GM23338 (cell line): ENCODE measurements around the gene SLC41A3. TPM values are rescaled to one million over a fixed set of nuclear protein-coding genes. Genes with fewer than 3 reads are reported as not detected.
"Not testable (repeated sequence)": the region's sequence is repeated elsewhere in the genome, so short reads cannot be mapped to it uniquely, and the experiment has no call there.

Experiments
- ATAC-seq: fragments of 200-7000 bp; cut with Tn5 transposase; 3 replicates; pipeline ENCODE4 v1.9.1; 2020
- DNase-seq: peaks from one replicate; pipeline ENCODE4 v3.0.0-alpha.2; 2015; ENCODE audit warnings: low spot score
- H2AFZ ChIP-seq: fragments of 200-600 bp; sonication (generic); 2 replicates; pipeline ENCODE4 v1.8.0; 2016; ENCODE audit warnings: antibody characterized with exemption, mild to moderate bottlenecking, moderate library complexity
- H3F3A ChIP-seq: fragments of 200-600 bp; sonication (generic); replicated peaks from 2 replicates; pipeline ENCODE4 v1.8.0; 2017; ENCODE audit warnings: antibody characterized with exemption, mixed run types, low read depth
- H3K27ac ChIP-seq: fragments of 200-600 bp; sonication (generic); 2 replicates; pipeline ENCODE4 v1.6.1; 2016; ENCODE audit warnings: low read depth
- H3K27me3 ChIP-seq: fragments of 200-600 bp; sonication (generic); 2 replicates; pipeline ENCODE4 v1.8.0; 2016; ENCODE audit warnings: mild to moderate bottlenecking, mixed run types, moderate library complexity; ENCODE audit not compliant: insufficient read depth
- H3K36me3 ChIP-seq: fragments of 200-600 bp; sonication (generic); 2 replicates; pipeline ENCODE4 v1.8.0; 2016; ENCODE audit warnings: mild to moderate bottlenecking; ENCODE audit not compliant: insufficient read depth
- H3K4me1 ChIP-seq: fragments of 200-600 bp; sonication (generic); 2 replicates; pipeline ENCODE4 v1.8.0; 2016; ENCODE audit warnings: mild to moderate bottlenecking, moderate library complexity; ENCODE audit not compliant: insufficient read depth
- H3K4me2 ChIP-seq: fragments of 200-600 bp; sonication (generic); 2 replicates; pipeline ENCODE4 v1.7.1; 2017; ENCODE audit warnings: mixed run types
- H3K4me3 ChIP-seq: fragments of 200-600 bp; sonication (generic); 2 replicates; pipeline ENCODE4 v1.6.1; 2016; ENCODE audit warnings: mixed run types
- H3K79me2 ChIP-seq: fragments of 200-600 bp; sonication (generic); replicated peaks from 2 replicates; pipeline ENCODE4 v1.8.0; 2017; ENCODE audit warnings: mild to moderate bottlenecking; ENCODE audit not compliant: insufficient read depth
- H3K9me2 ChIP-seq: fragments of 200-600 bp; sonication (generic); 2 replicates; pipeline ENCODE4 v1.8.0; 2017; ENCODE audit not compliant: insufficient read depth
- H4K20me1 ChIP-seq: fragments of 200-600 bp; sonication (generic); replicated peaks from 2 replicates; pipeline ENCODE4 v1.8.0; 2017; ENCODE audit warnings: mild to moderate bottlenecking; ENCODE audit not compliant: insufficient read depth
- H3K27ac Mint-ChIP-seq: 2 replicates; pipeline ENCODE4 v1.8.0; 2020; ENCODE audit warnings: inconsistent platforms, mild to moderate bottlenecking, moderate library complexity, mixed read lengths
- H3K27me3 Mint-ChIP-seq: 3 replicates; pipeline ENCODE4 v1.8.0; 2022; ENCODE audit warnings: low read depth, mild to moderate bottlenecking, moderate library complexity, mixed read lengths, inconsistent platforms; ENCODE audit not compliant: insufficient read depth, poor library complexity
- H3K36me3 Mint-ChIP-seq: 3 replicates; pipeline ENCODE4 v1.8.0; 2021; ENCODE audit warnings: low read depth, mild to moderate bottlenecking, inconsistent platforms, moderate library complexity, mixed read lengths
- H3K4me1 Mint-ChIP-seq: 3 replicates; pipeline ENCODE4 v1.8.0; 2020; ENCODE audit warnings: mild to moderate bottlenecking, inconsistent platforms, mixed read lengths
- H3K4me3 Mint-ChIP-seq: 3 replicates; pipeline ENCODE4 v1.8.0; 2021; ENCODE audit warnings: moderate library complexity, mild to moderate bottlenecking, inconsistent platforms, mixed read lengths
- H3K9me3 Mint-ChIP-seq: 3 replicates; pipeline ENCODE4 v1.8.0; 2020; ENCODE audit warnings: moderate library complexity, mild to moderate bottlenecking, inconsistent platforms, mixed read lengths
- EZH2phosphoT487 ChIP-seq: fragments of 200-600 bp; sonication (generic); IDR thresholded peaks from one replicate; pipeline ENCODE4 v1.8.1; 2018; ENCODE audit warnings: antibody characterized with exemption; ENCODE audit not compliant: unreplicated experiment
- NANOG ChIP-seq: IDR thresholded peaks from 2 replicates; pipeline ENCODE4 v1.6.1; 2016; ENCODE audit warnings: antibody characterized with exemption, borderline replicate concordance
- POLR2AphosphoS5 ChIP-seq: IDR thresholded peaks from 2 replicates; pipeline ENCODE4 v1.6.1; 2016; ENCODE audit warnings: antibody characterized with exemption, low read depth
- STAT1 ChIP-seq: IDR thresholded peaks from one replicate; pipeline ENCODE4 v1.6.1; 2016; ENCODE audit warnings: antibody characterized with exemption; ENCODE audit not compliant: unreplicated experiment
- ZNF331 ChIP-seq: fragments of 250-450 bp; sonication (Bioruptor Pico); IDR thresholded peaks from 2 replicates; pipeline ENCODE4 v1.5.0; 2020; ENCODE audit warnings: low read depth, mild to moderate bottlenecking, moderate library complexity
- polyA plus RNA-seq: library from polyadenylated mRNA; unstranded; fragments of >200 nt; fragmentation: Nextera tagmentation; extraction: Ambion mirVana; gene quantifications from 2 replicates; pipeline ENCODE4 v1.2.1, GENCODE V29; 2016
- small RNA-seq: library from RNA; depleted of rRNA; stranded (forward); fragments of <200 nt; gene quantifications from one replicate; pipeline ENCODE3, GENCODE V24; 2014; ENCODE audit warnings: low replicate concordance
- total RNA-seq: library from RNA; depleted of rRNA; stranded (reverse); fragments of >200 nt; shearing (Covaris generic); gene quantifications from 2 replicates; pipeline ENCODE4 v1.2.3, GENCODE V29; 2014; rRNA removed
- TF ChIP-seq, protein P1 (sequence below): IDR thresholded peaks from 2 replicates; pipeline ENCODE4 v1.6.1; 2016; ENCODE audit warnings: antibody characterized with exemption

Gene SLC41A3
- total and polyA plus RNA-seq, 2 experiments from 2014 or later: 12.1 to 29.8 TPM

DNA sequence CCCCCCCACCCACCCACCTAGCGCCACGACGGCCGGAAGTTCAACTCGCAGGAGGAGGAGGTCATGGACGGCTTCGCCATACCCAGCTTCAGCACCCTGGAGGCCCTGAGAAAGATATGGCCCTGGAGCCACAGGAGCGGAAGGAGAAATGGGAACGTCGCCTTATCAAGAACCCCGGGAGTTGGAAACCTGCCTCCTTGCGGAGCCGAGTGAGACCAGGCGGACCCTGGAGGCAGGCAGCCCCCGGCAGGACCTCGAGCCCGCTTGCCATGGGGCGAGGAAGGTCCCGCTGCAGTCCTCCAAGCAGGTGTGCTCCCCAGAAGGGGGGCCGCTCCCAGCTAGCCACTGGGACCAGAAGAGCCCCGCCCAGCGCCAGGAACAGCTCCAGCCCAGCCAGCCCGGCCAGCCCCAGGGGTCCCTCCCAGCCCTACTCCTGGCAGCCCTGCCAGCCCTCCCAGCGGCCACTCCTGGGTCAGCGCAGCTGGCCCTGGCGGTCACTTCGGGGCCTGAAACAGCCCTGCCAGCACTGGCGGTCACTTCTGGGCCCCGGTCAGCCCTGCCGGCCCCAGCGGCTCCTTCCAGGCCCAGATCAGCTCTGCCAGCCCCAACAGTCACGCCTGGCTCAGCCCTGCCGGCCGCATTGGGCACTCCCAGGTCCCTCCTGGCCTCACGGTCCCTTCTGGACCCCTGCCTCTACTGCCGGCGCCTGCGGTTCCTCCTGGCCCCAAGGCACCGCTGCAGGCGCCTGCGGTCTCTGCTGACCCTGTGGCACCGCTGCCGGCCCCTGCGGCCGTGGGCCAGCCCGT lies 125.2 kb downstream of the SLC41A3 start (continued):
- TF ChIP-seq, protein P1, sequence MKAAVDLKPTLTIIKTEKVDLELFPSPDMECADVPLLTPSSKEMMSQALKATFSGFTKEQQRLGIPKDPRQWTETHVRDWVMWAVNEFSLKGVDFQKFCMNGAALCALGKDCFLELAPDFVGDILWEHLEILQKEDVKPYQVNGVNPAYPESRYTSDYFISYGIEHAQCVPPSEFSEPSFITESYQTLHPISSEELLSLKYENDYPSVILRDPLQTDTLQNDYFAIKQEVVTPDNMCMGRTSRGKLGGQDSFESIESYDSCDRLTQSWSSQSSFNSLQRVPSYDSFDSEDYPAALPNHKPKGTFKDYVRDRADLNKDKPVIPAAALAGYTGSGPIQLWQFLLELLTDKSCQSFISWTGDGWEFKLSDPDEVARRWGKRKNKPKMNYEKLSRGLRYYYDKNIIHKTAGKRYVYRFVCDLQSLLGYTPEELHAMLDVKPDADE: no peak
- TF ChIP-seq EZH2phosphoT487 (no peak), NANOG (no peak)

DNA sequence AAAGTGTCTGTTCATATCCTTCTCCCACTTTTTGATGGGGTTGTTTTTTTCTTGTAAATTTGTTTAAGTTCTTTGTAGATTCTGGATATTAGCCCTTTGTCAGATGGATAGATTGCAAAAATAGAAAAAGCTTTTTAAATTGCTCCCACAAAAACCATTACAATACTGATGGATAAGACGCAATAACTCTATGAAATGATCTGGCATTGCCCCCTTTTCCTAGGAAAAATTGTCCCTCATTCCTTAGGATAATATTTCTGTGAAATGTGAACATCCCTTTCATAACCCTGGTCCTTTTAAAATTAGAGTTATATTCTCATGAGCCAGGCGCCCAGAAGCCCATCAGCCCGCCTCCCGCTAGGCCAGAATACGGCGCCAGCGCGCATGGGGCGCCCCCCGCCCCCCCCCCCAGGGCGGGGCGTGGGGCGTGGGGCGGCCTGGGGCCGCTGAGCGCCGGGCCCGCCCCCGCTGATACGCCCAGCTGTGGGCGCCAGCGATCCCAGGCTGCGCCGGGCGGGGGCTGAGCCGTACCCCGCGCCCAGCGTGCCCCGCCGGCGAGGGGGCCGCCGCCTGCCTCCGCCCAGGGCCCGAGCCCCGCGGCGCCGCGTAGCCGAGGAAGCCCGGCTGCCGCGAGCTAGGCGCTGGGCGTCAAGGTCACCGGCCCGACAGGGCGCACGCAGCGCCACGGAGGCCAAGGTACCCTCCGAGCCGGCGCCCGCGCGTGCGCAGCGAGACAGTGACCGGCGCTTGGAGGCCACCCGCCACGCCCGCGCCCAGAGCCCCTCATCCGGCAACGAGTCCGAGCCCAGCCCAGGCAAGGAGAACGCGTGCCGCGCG lies 126.0 kb downstream of the SLC41A3 start:
- H3K9me2 ChIP-seq: no peaks in the 10 kb centered on the region
- H3K79me2 ChIP-seq: no peaks in the 10 kb centered on the region
- ATAC-seq (peak; percentile 59), DNase-seq (peak; percentile 42)
- no peaks in the 10 kb centered on the region for H3F3A ChIP-seq
- no peaks in the 10 kb centered on the region for H3K4me1 ChIP-seq
- H3K27me3 ChIP-seq: peaks cover 10% of the 10 kb centered on the region
- peak overlapping the region; percentile 81 for H3K4me2 ChIP-seq
- TF ChIP-seq, protein P1: no peak
- TF ChIP-seq POLR2AphosphoS5 (no peak), STAT1 (no peak), ZNF331 (CRISPR knock-in tag) (no peak)
- H3K27me3 Mint-ChIP-seq: peaks cover 9% of the 10 kb centered on the region
- H4K20me1 ChIP-seq: no peaks in the 10 kb centered on the region
- peak overlapping the region; percentile 58 for H3K4me3 Mint-ChIP-seq
- peak overlapping the region; percentile 53 for H3K4me3 ChIP-seq
- no peaks in the 10 kb centered on the region for H3K36me3 ChIP-seq
- H3K9me3 Mint-ChIP-seq: peaks cover 5% of the 10 kb centered on the region; the same call in 2 of the 3 replicates
- no peaks in the 10 kb centered on the region for H3K36me3 Mint-ChIP-seq
- no peak overlapping the region for H3K27ac ChIP-seq
- no peaks in the 10 kb centered on the region for H3K4me1 Mint-ChIP-seq
- H2AFZ ChIP-seq: peak overlapping the region; percentile 86; the same call in 1 of the 2 replicates
- H3K27ac Mint-ChIP-seq: no peak overlapping the region

DNA sequence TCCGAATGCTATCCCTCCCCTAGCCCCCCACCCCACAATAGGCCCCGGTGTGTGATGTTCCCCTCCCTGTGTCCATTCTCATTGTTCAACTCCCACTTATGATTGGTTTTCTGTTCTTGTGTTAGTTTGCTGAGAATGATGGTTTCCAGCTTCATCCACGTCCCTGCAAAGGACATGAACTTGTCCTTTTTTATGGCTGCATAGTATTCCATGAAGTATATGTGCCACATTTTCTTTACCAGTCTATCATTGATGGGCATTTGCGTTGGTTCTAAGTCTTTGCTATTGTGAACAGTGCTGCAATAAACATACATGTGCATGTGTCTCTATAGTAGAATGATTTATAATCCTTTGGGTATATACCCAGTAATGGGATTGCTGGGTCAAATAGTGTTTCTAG lies 126.9 kb downstream of the SLC41A3 start:
- H3K36me3 ChIP-seq, H3K4me1 Mint-ChIP-seq, H3K36me3 Mint-ChIP-seq, H2AFZ ChIP-seq, H3K27me3 ChIP-seq, H3K9me2 ChIP-seq, H3K4me3 Mint-ChIP-seq, H4K20me1 ChIP-seq, H3F3A ChIP-seq, ATAC-seq, H3K27ac ChIP-seq, H3K4me1 ChIP-seq, H3K4me2 ChIP-seq, H3K4me3 ChIP-seq, H3K27me3 Mint-ChIP-seq, H3K79me2 ChIP-seq, H3K27ac Mint-ChIP-seq, H3K9me3 Mint-ChIP-seq, DNase-seq: not testable (repeated sequence)

Small RNAs within 50 kb of the gene (small RNA-seq; reads per million reads assigned to genes)
- not detected for gene AC092903.1

Other genes with a start within 250 kb of the SLC41A3 start
- gene ROPN1B, start 114.9 kb downstream of the SLC41A3 start, total RNA-seq: not detected in 2 replicates
- 0.43 TPM in 1 of 2 replicates, not detected in the other for gene ROPN1B, start 114.9 kb downstream of the SLC41A3 start, polyA plus RNA-seq
- gene ALDH1L1, start 96.5 kb upstream of the SLC41A3 start, total RNA-seq: 0.82 and 1.3 TPM in 2 replicates
- 0.89 and 1.0 TPM in 2 replicates for gene ALDH1L1, start 96.5 kb upstream of the SLC41A3 start, polyA plus RNA-seq